ENCODE data around the gene LUC7L3.

DNA sequence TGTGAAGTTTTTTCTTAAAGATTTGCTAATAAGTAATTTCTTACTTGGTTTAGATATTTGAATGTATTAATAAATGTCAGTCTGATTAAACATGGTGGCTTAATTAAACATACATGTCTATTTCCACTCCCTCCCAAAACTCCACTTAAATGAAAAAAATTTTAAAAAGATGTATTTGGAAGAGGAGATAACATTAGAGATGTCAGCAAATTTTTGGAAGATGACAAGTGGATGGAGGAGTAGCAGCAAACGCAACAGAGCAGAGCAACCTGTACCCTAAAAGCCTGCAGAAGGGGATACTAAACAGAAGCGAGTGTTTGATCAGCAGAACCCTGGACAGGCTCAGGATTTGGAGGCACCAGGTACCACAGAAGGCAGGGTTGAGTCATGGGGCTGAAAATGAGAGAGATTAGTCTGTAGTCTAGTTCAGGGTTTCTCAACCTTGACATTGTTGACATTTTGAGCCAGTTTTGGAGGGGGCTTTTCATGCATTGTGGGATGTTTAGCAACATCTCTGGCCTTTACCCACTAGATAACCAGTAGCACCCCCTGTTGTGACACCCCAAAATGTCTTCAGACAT is 17.8 kb downstream of the LUC7L3 start:
- TF ChIP-seq, protein P1, sequence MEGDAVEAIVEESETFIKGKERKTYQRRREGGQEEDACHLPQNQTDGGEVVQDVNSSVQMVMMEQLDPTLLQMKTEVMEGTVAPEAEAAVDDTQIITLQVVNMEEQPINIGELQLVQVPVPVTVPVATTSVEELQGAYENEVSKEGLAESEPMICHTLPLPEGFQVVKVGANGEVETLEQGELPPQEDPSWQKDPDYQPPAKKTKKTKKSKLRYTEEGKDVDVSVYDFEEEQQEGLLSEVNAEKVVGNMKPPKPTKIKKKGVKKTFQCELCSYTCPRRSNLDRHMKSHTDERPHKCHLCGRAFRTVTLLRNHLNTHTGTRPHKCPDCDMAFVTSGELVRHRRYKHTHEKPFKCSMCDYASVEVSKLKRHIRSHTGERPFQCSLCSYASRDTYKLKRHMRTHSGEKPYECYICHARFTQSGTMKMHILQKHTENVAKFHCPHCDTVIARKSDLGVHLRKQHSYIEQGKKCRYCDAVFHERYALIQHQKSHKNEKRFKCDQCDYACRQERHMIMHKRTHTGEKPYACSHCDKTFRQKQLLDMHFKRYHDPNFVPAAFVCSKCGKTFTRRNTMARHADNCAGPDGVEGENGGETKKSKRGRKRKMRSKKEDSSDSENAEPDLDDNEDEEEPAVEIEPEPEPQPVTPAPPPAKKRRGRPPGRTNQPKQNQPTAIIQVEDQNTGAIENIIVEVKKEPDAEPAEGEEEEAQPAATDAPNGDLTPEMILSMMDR (IDR thresholded peaks at IDR 0.05; ENCODE audit: low read length), result no peak
- TF ChIP-seq EZH2phosphoT487 (IDR thresholded peaks at IDR 0.05; ENCODE audit: low read length) (no peak), EZH2 (optimal IDR thresholded peaks at IDR 0.05; ENCODE audit: low read depth, low read length) (no peak)

All from MM.1S (cell line).